Measurements from ENCODE around the gene GIGYF1. TPM values are rescaled to one million over a fixed set of nuclear protein-coding genes. Genes with fewer than 3 reads are reported as not detected.

The GIGYF1 gene
- total and polyA plus RNA-seq, 2 of the 8 experiments (the other 6 are each of a cell fraction or from before 2014, with no cell fraction given) = 24.1 to 99.3 TPM

DNA sequence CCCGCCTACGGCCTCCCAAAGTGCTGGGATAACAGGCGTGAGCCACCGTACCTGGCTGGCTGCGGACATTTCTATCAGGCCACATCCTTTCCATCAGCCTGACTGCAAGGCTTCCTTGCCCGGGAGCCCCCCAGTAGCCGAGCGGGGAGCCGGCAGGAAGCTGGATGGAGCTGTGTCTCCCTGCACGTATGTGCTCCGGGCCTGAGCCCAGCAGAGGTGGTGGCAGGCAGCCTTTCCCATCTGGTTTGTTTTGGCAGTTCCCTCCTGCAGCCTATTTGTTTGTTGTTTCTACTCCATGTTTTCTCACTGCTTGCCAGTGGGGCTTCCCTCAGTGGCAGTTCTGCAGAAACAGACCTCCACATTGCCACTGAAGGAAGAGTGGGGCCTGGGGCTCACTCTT, 17.3 kb upstream of the GIGYF1 start:
- CTCF ChIA-PET (ENCODE audit: partially characterized antibody) = interaction anchor here (0.6 to 16.9 kb wide), 8 partner anchors 10 to 266 kb away, joined by 3 to 254 read pairs (median 4); partner anchors contain the start of genes EPO and GIGYF1
- H2BK20ac ChIP-seq (ENCODE audit: low read length) = no peak overlapping the region

More for the DNA sequence above, 17.3 kb upstream of the GIGYF1 start:
- H3K4me2 ChIP-seq (ENCODE audit: insufficient read depth in 1 of 2, low read depth in 2 of 2, low read length in 2 of 2) = no peak overlapping the region
- H3K27ac ChIP-seq (ENCODE audit: low read depth, low read length) = no peak overlapping the region
- POLR2A ChIA-PET (ENCODE audit: partially characterized antibody) = interaction anchor here (0.6 to 1.3 kb wide), 4 partner anchors 27 to 164 kb away, joined by 3 to 4 read pairs (median 3); partner anchors contain the start of gene SRRT
- H3K23me2 ChIP-seq (ENCODE audit: low read depth, low read length) = peaks cover 7% of the 10 kb centered on the region; the same call in 1 of the 2 replicates
- H2BK15ac ChIP-seq (ENCODE audit: low read length) = no peak overlapping the region
- peaks cover 0 to 6% (median 4%) of the 10 kb centered on the region in 4 experiments; a peak in 5 of 8 replicates for H3K36me3 ChIP-seq (ENCODE audit: control insufficient read depth in 2 of 4, insufficient read depth in 4 of 4, low read length in 3 of 4)
- no peak overlapping the region for H4K5ac ChIP-seq (ENCODE audit: insufficient read length, low read depth, low read length)
- TF ChIP-seq SIX5 (IDR thresholded peaks at IDR 0.05; ENCODE audit: low read depth, low read length) = no peak
- H2AFZ ChIP-seq (ENCODE audit: low read length) = no peak overlapping the region
- no peaks in the 10 kb centered on the region for H3K9me3 ChIP-seq (ENCODE audit: insufficient read depth in 2 of 2, low read depth in 1 of 2, low read length in 1 of 2)
- H3K9ac ChIP-seq (replicated peaks in 1 of 4; ENCODE audit: extremely low read depth in 1 of 4, low read depth in 3 of 4, low read length in 3 of 4) = no peak overlapping the region
- peaks cover 3% of the 10 kb centered on the region for H3K79me1 ChIP-seq (ENCODE audit: low read depth, low read length)
- no peak overlapping the region for H2BK5ac ChIP-seq (ENCODE audit: low read depth, low read length)
- FAIRE-seq (no peak), DNase-seq (ENCODE audit: low read depth in 1 of 2, low spot score in 2 of 2) (no peak)
- no peak overlapping the region for H3K4me3 ChIP-seq (ENCODE audit: extremely low read depth in 1 of 4, insufficient read depth in 2 of 4, low read depth in 3 of 4, low read length in 4 of 4)
- H3K4me1 ChIP-seq (replicated peaks in 1 of 4; ENCODE audit: control insufficient read depth in 3 of 4, insufficient read depth in 4 of 4, low read length in 3 of 4) = peaks cover 0 to 8% (median 2%) of the 10 kb centered on the region in 4 experiments; a peak in 3 of 7 replicates
- H4K8ac ChIP-seq (ENCODE audit: extremely low read depth, insufficient read depth, low read length) = peak overlapping the region; percentile 68; the same call in 1 of the 2 replicates
- no peak overlapping the region for H2BK12ac ChIP-seq (ENCODE audit: low read depth, low read length)
- H3K27me3 ChIP-seq (replicated peaks in 1 of 4; ENCODE audit: control insufficient read depth in 3 of 4, extremely low read depth in 1 of 4, insufficient read depth in 3 of 4, low read length in 3 of 4) = no peaks in the 10 kb centered on the region
- no peak overlapping the region for H3K23ac ChIP-seq (ENCODE audit: insufficient read length)
- H3K18ac ChIP-seq (ENCODE audit: extremely low read depth, low read length) = no peak overlapping the region
- no peak overlapping the region for H2BK120ac ChIP-seq (replicated peaks; ENCODE audit: low read depth, low read length)
- no peak overlapping the region for H3K4ac ChIP-seq (replicated peaks; ENCODE audit: insufficient read length, low read depth, low read length)
- no peak overlapping the region for H2AK5ac ChIP-seq (ENCODE audit: low read depth, low read length)
- no peak overlapping the region for H3K56ac ChIP-seq (replicated peaks; ENCODE audit: insufficient read length, low read depth, low read length)
- H4K91ac ChIP-seq (replicated peaks; ENCODE audit: insufficient read length, low read length) = no peak overlapping the region
- peaks cover 2% of the 10 kb centered on the region in 2 experiments for H4K20me1 ChIP-seq (replicated peaks in 1 of 2; ENCODE audit: control insufficient read depth in 1 of 2, insufficient read depth in 2 of 2, low read length in 2 of 2)
- WGBS, 2 experiments (ENCODE audit: extremely low coverage in 1 of 2, insufficient coverage in 1 of 2, insufficient read length in 1 of 2, insufficient replicate concordance in 2 of 2, low coverage in 1 of 2, low lambda C conversion rate in 2 of 2, missing lambda C conversion rate in 1 of 2) = 96% methylated on average over 11 of the region's 11 CpGs; no CpG with 5 or more reads in 1 of the 2 experiments
- H3K79me2 ChIP-seq (ENCODE audit: control insufficient read depth in 1 of 2, insufficient read depth in 2 of 2, low read length in 2 of 2) = peaks cover 0 to 12% of the 10 kb centered on the region in 2 experiments; a peak in 3 of 4 replicates
- H3K14ac ChIP-seq (ENCODE audit: insufficient read length) = no peak overlapping the region

Measured in H1 (cell line).